Loucy (cell line): ENCODE data around the gene GPI.

Source experiments
- EZH2phosphoT487 ChIP-seq: fragments of 200-600 bp; IDR thresholded peaks from 2 replicates; pipeline ENCODE4 v1.6.1; 2018; ENCODE audit warnings: antibody characterized with exemption, mild to moderate bottlenecking, moderate library complexity, borderline replicate concordance
- TF ChIP-seq, protein P1 (sequence below): fragments of 200-600 bp; sonication (generic); conservative IDR thresholded peaks from 2 replicates; pipeline ENCODE4 v1.5.1; 2014; ENCODE audit warnings: mild to moderate bottlenecking, antibody characterized with exemption, low read length

- TF ChIP-seq, protein P1, sequence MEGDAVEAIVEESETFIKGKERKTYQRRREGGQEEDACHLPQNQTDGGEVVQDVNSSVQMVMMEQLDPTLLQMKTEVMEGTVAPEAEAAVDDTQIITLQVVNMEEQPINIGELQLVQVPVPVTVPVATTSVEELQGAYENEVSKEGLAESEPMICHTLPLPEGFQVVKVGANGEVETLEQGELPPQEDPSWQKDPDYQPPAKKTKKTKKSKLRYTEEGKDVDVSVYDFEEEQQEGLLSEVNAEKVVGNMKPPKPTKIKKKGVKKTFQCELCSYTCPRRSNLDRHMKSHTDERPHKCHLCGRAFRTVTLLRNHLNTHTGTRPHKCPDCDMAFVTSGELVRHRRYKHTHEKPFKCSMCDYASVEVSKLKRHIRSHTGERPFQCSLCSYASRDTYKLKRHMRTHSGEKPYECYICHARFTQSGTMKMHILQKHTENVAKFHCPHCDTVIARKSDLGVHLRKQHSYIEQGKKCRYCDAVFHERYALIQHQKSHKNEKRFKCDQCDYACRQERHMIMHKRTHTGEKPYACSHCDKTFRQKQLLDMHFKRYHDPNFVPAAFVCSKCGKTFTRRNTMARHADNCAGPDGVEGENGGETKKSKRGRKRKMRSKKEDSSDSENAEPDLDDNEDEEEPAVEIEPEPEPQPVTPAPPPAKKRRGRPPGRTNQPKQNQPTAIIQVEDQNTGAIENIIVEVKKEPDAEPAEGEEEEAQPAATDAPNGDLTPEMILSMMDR: no peak
- TF ChIP-seq EZH2phosphoT487: no peak
Observed at GRCh38 chr19:34350161-34350561, 14.8 kb upstream of the GPI start.
